ENCODE results near the gene FBXL17. TPM values are rescaled to one million over a fixed set of nuclear protein-coding genes. Genes with fewer than 3 reads are reported as not detected.

FBXL17 gene
- total RNA-seq, 1 donor from 2014 or later: 12.7 TPM

DNA sequence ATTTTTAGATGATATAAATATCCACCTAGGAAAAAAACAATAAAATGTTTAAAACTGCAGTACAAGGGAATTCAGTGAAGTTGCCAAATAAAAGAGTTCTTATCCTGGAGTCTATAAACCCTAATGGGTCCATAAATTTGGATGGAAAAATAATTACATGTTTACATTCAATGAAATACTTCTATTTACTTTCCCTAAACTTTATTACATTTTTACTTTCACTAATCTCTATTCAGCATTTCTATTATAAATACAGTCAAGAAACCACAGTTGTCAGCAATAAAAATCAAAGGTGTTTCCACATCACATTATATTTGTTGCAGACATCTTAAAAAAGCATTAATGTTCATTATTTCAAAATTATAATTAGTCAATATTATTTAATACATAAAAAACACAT is 118.6 kb downstream of the FBXL17 start:
- no peak overlapping the region for H3K4me3 Mint-ChIP-seq (ENCODE audit: unreplicated experiment)
- Histone ChIP-seq H3K27me3 (ENCODE audit: insufficient read depth, low read length) (no peaks in the 10 kb centered on the region), H3K4me3 (ENCODE audit: insufficient read depth, low read depth, low read length) (no peak overlapping the region), H3K27ac (ENCODE audit: low read depth, low read length) (no peak overlapping the region), H3K36me3 (ENCODE audit: insufficient read depth, low read length) (no peaks in the 10 kb centered on the region), H3K4me1 (ENCODE audit: insufficient read depth, low read length) (peaks cover 6% of the 10 kb centered on the region), H3K79me2 (ENCODE audit: insufficient read depth, low read length) (no peaks in the 10 kb centered on the region), H3K4me2 (ENCODE audit: low read length) (no peak overlapping the region), H3K9ac (ENCODE audit: low read length) (no peak overlapping the region), H2AFZ (ENCODE audit: low read depth, low read length) (no peak overlapping the region), H4K20me1 (ENCODE audit: insufficient read depth, low read length) (no peaks in the 10 kb centered on the region), H3K9me3 (ENCODE audit: insufficient read depth, low read depth, low read length) (no peaks in the 10 kb centered on the region)
- no peaks in the 10 kb centered on the region for H3K9me3 Mint-ChIP-seq (ENCODE audit: unreplicated experiment)
- peaks cover 21% of the 10 kb centered on the region for H3K4me1 Mint-ChIP-seq (ENCODE audit: low read depth, unreplicated experiment)
- DNase-seq (ENCODE audit: low read depth): no peak
- TF ChIP-seq EZH2 (IDR thresholded peaks at IDR 0.05; ENCODE audit: insufficient read depth, low read length): no peak
- no peak overlapping the region for H3K27ac Mint-ChIP-seq (ENCODE audit: unreplicated experiment)
- no peaks in the 10 kb centered on the region for H3K36me3 Mint-ChIP-seq (ENCODE audit: low read depth, unreplicated experiment)
- no peak for FAIRE-seq
- H3K27me3 Mint-ChIP-seq (ENCODE audit: low read depth, unreplicated experiment): no peaks in the 10 kb centered on the region

DNA sequence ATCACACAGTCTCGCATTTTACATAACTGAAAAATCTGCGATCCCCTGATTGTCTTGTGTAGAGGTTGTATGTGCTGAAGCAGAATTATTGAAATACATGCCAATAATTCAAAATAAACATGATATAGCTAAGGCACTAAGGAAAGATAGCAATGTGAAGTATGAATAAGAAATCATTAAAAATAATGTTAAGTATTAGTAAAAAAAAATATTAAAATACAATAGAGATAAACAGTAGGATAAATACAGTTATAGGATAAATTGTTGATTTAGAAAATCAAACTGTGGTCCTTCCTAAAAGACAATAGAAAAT is 121.1 kb downstream of the FBXL17 start:
- Mint-ChIP-seq H3K27me3 (ENCODE audit: low read depth, unreplicated experiment) (no peaks in the 10 kb centered on the region), H3K9me3 (ENCODE audit: unreplicated experiment) (no peaks in the 10 kb centered on the region), H3K4me3 (ENCODE audit: unreplicated experiment) (no peak overlapping the region), H3K36me3 (ENCODE audit: low read depth, unreplicated experiment) (no peaks in the 10 kb centered on the region), H3K27ac (ENCODE audit: unreplicated experiment) (no peak overlapping the region), H3K4me1 (ENCODE audit: low read depth, unreplicated experiment) (peaks cover 30% of the 10 kb centered on the region)
- H3K36me3 ChIP-seq (ENCODE audit: insufficient read depth, low read length): no peaks in the 10 kb centered on the region
- FAIRE-seq (no peak), DNase-seq (ENCODE audit: low read depth) (no peak)
- no peaks in the 10 kb centered on the region for H4K20me1 ChIP-seq (ENCODE audit: insufficient read depth, low read length)
- peaks cover 6% of the 10 kb centered on the region for H3K4me1 ChIP-seq (ENCODE audit: insufficient read depth, low read length)
- H3K9me3 ChIP-seq (ENCODE audit: insufficient read depth, low read depth, low read length): no peaks in the 10 kb centered on the region
- peak overlapping the region; percentile 60 for H3K4me2 ChIP-seq (ENCODE audit: low read length)
- peak overlapping the region; percentile 24 for H3K9ac ChIP-seq (ENCODE audit: low read length)
- peak overlapping the region; percentile 2 for H3K4me3 ChIP-seq (ENCODE audit: insufficient read depth, low read depth, low read length)
- H3K79me2 ChIP-seq (ENCODE audit: insufficient read depth, low read length): no peaks in the 10 kb centered on the region
- H2AFZ ChIP-seq (ENCODE audit: low read depth, low read length): peak overlapping the region; percentile 40
- no peaks in the 10 kb centered on the region for H3K27me3 ChIP-seq (ENCODE audit: insufficient read depth, low read length)
- no peak for TF ChIP-seq EZH2 (IDR thresholded peaks at IDR 0.05; ENCODE audit: insufficient read depth, low read length)
- TF ChIP-seq, protein P1, sequence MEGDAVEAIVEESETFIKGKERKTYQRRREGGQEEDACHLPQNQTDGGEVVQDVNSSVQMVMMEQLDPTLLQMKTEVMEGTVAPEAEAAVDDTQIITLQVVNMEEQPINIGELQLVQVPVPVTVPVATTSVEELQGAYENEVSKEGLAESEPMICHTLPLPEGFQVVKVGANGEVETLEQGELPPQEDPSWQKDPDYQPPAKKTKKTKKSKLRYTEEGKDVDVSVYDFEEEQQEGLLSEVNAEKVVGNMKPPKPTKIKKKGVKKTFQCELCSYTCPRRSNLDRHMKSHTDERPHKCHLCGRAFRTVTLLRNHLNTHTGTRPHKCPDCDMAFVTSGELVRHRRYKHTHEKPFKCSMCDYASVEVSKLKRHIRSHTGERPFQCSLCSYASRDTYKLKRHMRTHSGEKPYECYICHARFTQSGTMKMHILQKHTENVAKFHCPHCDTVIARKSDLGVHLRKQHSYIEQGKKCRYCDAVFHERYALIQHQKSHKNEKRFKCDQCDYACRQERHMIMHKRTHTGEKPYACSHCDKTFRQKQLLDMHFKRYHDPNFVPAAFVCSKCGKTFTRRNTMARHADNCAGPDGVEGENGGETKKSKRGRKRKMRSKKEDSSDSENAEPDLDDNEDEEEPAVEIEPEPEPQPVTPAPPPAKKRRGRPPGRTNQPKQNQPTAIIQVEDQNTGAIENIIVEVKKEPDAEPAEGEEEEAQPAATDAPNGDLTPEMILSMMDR (IDR thresholded peaks at IDR 0.05; ENCODE audit: insufficient read depth, low read depth, low read length): no peak
- no peak overlapping the region for H3K27ac ChIP-seq (ENCODE audit: low read depth, low read length)

DNA sequence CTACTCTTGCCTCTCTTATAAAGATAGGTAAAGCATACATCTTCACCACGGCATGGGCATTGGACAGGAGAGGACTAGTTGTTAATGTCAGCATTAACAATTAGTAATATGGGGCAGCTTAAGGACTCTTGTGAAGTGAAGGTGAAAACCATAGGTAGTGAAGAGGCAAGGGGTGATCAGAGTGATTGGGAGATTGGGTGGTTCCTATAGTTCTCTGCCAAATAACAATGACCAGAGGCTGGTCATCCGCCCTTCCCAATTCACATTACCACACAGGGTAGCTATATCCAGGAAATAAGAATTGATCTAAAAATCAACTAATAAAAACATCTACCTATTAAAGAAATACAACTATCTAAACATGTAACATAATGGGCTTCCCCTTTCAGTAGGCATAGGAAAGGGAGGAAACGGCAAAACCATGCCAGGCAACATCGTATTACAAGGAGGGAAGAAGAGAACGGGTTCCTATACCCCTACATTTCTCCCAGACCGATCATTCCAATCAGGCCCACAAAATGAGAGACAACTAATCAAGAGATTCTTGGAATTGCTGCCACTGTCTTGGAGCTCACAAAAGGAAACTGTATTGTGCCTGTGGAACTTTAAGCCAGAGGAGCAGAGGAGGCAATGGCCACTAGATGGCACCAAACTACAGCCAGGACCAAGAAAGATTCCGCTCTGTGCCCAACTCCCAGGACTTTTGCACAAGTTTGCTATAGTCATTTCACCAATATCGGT is 121.6 kb downstream of the FBXL17 start:
- TF ChIP-seq, protein P1 (IDR thresholded peaks at IDR 0.05; ENCODE audit: insufficient read depth, low read depth, low read length): peak; percentile 98
- no peak for TF ChIP-seq EZH2 (IDR thresholded peaks at IDR 0.05; ENCODE audit: insufficient read depth, low read length)
- Histone ChIP-seq H3K4me3 (ENCODE audit: insufficient read depth, low read depth, low read length) (peak overlapping the region; percentile 2), H3K4me1 (ENCODE audit: insufficient read depth, low read length) (peaks cover 6% of the 10 kb centered on the region), H3K4me2 (ENCODE audit: low read length) (peak overlapping the region; percentile 60), H3K36me3 (ENCODE audit: insufficient read depth, low read length) (no peaks in the 10 kb centered on the region), H2AFZ (ENCODE audit: low read depth, low read length) (peak overlapping the region; percentile 40), H3K9ac (ENCODE audit: low read length) (peak overlapping the region; percentile 24), H3K79me2 (ENCODE audit: insufficient read depth, low read length) (no peaks in the 10 kb centered on the region), H3K9me3 (ENCODE audit: insufficient read depth, low read depth, low read length) (no peaks in the 10 kb centered on the region), H4K20me1 (ENCODE audit: insufficient read depth, low read length) (no peaks in the 10 kb centered on the region), H3K27me3 (ENCODE audit: insufficient read depth, low read length) (no peaks in the 10 kb centered on the region), H3K27ac (ENCODE audit: low read depth, low read length) (no peak overlapping the region)
- DNase-seq (ENCODE audit: low read depth) (peak; percentile 59), FAIRE-seq (no peak)
- Mint-ChIP-seq H3K36me3 (ENCODE audit: low read depth, unreplicated experiment) (no peaks in the 10 kb centered on the region), H3K27me3 (ENCODE audit: low read depth, unreplicated experiment) (no peaks in the 10 kb centered on the region), H3K27ac (ENCODE audit: unreplicated experiment) (peak overlapping the region; percentile 54), H3K9me3 (ENCODE audit: unreplicated experiment) (no peaks in the 10 kb centered on the region), H3K4me1 (ENCODE audit: low read depth, unreplicated experiment) (peaks cover 30% of the 10 kb centered on the region), H3K4me3 (ENCODE audit: unreplicated experiment) (no peak overlapping the region)
